ENCODE results near the gene NRM. TPM values are rescaled to one million over a fixed set of nuclear protein-coding genes. Genes with fewer than 3 reads are reported as not detected.
"Not testable (repeated sequence)": the region's sequence is repeated elsewhere in the genome, so short reads cannot be mapped to it uniquely, and the experiment has no call there.

NRM gene
- total RNA-seq, 1 donor from 2014 or later = 11.0 TPM

DNA sequence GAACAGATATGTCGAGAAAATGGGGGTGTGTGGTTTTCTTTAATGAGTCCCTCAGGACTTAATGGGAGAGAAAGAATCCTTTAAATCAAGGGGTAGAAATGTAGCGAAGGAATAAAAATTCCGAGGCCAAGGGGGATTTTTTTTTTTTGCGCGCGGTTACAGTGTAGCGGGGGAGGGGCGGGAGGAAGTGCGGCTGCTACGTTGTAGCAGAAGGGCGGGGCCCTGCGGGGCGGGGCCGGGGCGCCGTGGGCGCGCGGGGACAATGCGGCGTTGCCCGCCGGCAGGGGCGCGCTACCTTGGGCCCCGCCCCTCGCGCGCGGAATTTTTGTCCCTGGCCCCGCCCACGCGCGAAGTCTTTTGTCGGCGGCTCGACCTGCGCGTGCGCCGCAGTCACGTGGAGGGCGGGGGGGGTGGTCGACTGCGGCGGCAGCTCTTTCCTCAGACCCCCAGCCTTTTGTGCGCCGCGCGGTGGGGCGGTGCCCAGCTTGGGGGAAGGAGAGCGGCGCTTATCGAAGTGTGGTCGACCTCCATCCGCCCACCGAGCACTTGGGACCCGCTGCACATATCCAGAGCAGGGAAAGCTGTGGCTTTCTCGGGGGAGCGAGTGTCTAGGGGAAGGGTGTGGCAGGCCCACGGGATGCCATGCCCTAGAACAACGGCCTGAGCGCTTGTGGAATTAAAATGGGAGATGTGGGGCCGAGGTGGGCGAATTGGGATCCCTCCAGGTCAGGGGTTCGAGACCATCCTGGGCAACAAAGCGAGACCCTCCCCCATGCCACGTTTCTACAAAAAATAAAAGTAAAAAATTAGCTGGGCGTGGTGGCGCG is 30.6 kb upstream of the NRM start:
- intact Hi-C loops (cut with DNase I) = loop anchor here (2.0 kb wide), 1 partner anchor 43 kb away; no protein-coding TSS in a partner anchor
- DNase-seq (ENCODE audit: low spot score) (peak; percentile 96), ATAC-seq (peak; percentile 74)

DNA sequence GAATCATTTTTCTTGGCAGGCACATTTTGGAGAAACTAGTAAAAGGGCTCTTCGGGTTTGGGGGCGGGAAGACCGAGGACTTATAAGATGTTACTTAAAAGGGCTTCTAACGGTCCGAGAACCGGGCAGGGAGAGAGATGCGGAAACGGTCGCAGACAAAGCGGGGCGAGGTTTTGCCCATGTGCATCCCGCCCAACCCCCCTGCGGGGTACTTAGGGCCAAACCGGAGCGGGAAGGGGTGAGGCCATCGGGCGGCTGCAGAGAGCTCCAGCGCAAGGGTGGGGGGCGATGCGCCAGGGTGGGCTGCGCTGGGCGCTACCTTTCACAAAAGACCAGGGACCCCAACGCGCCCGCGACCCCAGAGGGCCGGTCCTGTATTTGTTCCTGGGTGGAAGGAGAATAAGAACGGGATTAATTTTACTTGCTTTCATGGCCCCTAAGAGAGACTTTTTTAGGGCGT is 30.0 kb upstream of the NRM start:
- DNase-seq (ENCODE audit: low spot score) (peak; percentile 86), ATAC-seq (peak; percentile 18)
- intact Hi-C loops (cut with DNase I) = no loop called here

DNA sequence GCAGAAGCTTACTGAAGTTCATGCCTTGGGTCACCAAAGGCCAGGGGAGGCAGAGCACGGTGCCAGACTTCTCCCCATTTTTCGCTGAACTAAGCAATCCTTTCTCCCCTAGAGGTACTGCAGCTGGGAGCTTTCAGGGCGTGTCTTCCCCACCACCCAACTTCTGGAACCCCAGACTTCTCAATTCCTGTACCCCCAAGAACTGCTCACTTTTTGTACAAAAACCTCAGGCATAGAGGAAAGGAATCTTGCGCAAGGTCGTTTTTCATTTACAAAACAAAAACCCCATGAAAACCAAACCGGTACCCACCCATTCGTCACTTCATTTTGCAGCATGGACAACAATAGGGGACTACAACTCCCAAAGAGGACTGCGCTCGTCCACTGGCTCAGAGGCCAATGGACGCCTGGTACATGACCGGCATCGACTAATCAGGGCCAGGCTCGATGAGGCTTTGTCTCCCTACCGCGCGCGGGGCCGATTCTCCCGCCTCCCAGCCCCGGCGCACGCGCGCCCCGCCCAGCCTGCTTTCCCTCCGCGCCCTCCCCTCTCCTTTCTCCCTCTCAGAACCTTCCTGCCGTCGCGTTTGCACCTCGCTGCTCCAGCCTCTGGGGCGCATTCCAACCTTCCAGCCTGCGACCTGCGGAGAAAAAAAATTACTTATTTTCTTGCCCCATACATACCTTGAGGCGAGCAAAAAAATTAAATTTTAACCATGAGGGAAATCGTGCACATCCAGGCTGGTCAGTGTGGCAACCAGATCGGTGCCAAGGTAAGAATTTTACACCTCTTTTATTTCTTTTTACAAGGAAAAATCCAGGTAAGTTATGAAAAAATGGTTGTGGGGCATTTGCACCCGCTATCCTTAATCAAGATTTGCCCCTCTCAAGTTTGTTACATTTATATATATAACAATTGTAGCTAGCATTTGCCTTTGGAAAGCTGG is 29.3 kb upstream of the NRM start, which contains the start of gene TUBB:
TSS of gene TUBB (plus strand) at position 562 of the 947 bp plus-strand sequence. CDS start at position 717, 155 bp downstream.
- intact Hi-C loops (cut with DNase I) = no loop called here
- ATAC-seq (peak; percentile 86), DNase-seq (ENCODE audit: low spot score) (peak; percentile 97)

DNA sequence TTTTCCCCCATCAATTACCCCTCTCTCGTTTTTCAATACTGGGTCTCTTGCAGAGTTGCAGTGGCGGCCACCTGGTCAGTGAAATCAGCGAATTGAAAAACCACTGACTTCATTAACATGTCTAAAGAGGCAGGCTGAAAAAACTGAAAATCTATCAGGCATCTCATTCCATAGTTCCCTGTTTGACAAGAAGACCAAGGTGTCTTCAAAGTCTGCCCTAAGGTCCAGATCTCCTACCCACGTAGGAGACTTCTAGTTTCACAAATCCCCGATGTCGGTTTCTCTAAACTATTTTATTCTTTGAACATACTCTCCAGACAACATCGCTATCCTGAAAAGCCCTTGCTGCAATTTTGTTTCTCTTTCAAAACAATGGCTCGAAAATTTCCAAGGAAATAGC is 28.6 kb upstream of the NRM start:
- ATAC-seq (no peak), DNase-seq (ENCODE audit: low spot score) (no peak)
- intact Hi-C loops (cut with DNase I) = no loop called here

DNA sequence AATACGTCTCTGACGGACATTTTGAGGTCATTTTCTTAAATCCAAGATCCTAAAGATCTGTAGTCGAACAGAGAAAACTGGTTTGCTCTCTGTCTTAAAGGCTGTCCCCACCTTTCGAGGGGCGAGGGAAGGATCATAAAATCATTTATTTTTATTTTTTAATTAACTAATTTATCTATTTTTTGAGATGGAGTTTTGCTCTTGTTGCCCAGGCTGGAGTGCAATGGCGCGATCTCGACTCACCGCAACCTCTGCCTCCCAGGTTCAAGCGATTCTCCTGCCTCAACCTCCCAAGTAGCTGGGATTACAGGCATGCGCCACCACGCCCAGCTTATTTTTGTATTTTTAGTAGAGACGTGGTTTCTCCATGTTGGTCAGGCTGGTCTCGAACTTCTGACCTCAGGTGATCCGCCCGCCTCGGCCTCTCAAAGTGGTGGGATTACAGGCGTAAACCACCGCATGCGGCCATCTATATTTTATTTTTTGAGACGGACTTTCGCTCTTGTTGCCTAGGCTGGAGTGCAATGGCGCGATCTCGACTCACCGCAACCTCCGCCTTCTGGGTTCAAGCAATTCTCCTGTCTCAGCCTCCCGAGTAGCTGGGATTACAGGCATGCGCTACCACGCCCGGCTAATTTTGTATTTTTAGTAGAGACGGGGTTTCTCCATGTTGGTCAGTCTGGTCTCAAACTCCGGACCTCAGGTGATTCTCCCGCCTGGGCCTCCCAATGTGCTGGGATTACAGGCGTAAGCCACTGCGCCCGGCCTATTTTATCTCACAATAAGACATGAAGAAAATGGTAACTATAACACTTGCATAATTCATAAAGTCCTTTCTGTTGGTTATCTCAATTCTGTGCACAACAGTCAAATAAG is 27.3 kb upstream of the NRM start:
- DNase-seq (ENCODE audit: low spot score); ATAC-seq; intact Hi-C loops (cut with DNase I): not testable (repeated sequence)

DNA sequence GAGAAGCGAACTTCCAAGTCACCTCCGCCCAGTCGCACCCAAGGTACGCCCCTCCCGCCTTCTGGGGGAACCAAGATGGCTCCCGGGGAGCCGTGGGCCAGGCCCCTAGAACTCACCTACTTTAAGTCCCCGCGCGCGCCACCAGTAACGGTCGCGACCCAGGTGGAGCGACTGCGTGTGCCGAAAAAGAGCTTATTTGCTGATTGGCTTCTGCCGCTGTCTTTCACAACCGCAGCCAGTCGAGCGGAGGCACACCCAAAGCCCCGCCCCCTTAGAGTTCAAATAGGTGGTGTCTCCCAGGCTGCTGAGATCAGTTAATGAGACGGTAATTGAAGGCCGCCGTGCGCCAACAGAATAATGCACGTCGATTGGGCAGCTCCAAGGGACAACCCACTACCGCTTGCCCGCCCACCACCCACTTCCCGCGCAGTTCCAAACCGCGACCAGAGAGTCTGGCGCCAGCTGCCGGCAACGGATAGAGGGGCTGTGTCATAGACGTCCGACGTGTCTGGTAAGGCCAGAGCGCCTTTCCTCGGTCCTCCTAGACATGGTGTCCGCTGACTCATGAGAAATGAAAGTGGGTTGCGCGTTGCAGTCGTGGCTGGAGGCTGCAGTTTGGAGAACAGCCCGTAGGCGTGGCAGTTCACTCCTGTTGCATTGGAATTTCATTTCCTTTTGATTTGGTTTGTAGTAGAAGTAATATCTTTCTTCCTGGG is 26.5 kb upstream of the NRM start, which contains the start of gene MDC1:
TSS of gene MDC1 (minus strand) at position 153 of the 716 bp plus-strand sequence. CDS start 2,106 bp downstream, outside the sequence.
- intact Hi-C loops (cut with DNase I) = no loop called here
- peak; percentile 90 for ATAC-seq

DNA sequence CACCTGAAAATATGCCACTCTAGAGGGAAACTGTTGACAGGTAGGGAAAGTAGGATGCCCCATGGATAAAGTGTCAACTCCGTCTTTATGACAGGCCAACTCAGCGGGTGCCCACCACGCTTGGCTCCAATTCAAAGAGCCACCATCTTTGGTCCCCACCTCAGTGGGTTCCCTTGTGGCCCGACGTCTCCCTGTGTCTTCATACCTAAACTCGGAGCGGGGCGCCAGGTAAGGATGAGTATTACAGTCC is 26.0 kb upstream of the NRM start:
- ATAC-seq (no peak), DNase-seq (ENCODE audit: low spot score) (no peak)
- intact Hi-C loops (cut with DNase I) = no loop called here

More for the DNA sequence above, 26.5 kb upstream of the NRM start, which contains the start of gene MDC1:
- DNase-seq (ENCODE audit: low spot score) = peak; percentile 99

DNA sequence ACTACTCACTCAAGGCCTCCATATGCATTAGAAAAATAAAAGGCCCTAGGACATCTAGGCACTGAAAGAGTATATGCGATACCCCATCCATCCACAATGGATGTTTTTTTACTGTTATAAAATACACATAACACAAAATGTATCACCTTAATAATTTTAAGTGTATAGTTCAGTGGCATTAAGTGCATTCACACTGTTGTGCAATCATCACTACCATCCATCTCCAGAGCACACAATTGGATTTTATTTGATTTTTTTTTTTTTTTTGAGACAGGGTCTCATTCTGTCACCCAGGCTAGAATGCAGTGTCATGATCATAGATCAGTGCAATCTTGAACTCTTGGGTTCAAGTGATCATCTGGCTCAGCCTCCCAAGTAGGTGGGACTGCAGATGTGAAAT is 23.5 kb upstream of the NRM start:
- DNase-seq (ENCODE audit: low spot score) (no peak), ATAC-seq (no peak)
- intact Hi-C loops (cut with DNase I) = no loop called here

DNA sequence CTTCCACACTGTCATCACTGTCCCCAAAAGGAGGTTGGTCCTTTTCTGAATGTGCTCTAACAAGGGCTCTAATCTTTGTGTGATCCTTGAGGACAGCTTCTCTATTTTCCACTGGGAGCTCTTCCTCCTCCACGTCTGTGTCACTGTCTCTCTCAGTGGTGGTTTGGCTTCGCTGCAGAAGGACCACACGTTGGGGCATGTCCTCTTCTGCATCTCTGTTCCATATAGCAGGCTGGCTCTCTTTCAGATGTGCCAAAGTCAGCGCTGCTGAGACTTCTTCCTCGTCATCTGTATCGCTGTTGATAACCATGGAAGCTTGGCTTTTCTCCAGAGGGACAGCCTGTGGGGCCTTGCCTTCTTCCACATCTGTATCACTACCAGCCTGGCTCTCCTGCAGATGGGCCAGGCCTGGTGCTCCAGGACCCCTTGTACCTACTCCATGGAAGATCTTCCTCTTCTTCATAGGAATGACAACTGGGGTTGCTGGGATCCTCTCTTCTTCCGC is 21.7 kb upstream of the NRM start:
- no peak for DNase-seq (ENCODE audit: low spot score)
- ATAC-seq = no peak
- intact Hi-C loops (cut with DNase I) = no loop called here

DNA sequence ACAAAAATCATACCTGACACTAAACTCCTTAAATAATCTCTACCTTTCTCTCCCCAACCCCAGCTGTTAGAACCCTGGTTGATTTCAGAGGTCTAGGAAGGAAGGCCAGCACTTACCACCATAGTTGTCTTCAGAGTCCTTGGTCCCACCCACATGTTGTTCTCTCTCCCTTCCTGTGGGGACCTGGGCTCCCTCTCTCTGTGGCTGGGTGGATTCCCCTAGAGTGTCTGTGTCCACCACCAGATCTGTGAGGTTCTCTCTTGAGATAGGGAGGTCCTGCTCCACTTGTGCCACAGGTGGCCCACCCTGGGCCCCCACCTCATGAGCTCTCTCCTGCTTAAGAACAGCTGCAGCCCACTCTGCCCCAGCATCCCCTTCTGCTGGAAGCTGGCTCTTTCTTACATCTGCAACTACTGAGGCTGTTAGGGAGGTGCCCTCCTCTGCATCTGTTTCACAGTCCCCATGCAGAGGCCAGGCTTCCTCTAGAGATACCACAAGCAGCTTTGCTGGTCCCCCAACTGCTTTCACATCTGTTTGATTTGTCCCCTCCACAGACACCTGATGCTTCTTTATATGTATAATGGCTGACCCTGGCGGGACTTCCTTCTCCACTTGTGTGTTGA is 21.1 kb upstream of the NRM start:
- intact Hi-C loops (cut with DNase I) = no loop called here
- DNase-seq (ENCODE audit: low spot score) (no peak), ATAC-seq (no peak)

DNA sequence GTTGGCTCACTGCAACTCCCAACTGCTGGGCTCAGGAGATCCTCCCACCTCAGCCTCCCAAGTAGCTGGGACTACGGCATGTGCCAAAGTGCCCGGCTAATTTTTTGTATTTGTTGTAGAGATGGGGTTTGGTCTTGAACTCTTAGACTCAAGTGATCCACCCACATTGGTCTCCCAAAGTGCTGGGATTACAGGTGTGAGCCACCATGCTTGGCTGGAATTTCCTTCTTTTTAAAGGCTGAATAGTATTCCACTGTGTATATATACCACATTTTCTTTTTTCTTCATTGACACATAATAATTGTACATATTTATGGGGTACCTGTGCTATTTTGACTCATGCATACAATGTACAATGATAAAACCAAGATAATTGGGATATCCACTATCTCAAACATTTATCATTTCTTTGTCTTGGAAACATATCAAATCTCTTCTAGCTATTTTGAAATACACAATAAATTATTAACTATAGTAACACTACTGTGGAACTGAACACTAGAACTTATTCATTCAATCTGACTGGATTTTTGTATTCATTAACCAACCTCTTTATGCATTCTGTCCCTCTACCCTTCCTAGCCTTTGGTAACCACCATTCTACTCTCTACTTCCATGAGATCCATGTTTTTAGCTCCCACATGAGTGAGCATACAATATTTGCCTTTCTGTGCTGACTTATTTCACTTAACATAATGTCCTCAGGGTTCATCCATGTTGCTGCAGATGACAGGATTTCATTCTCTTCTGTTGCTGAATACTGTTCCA is 18.5 kb upstream of the NRM start:
- intact Hi-C loops (cut with DNase I) = no loop called here
- DNase-seq (ENCODE audit: low spot score) (no peak), ATAC-seq (no peak)

DNA sequence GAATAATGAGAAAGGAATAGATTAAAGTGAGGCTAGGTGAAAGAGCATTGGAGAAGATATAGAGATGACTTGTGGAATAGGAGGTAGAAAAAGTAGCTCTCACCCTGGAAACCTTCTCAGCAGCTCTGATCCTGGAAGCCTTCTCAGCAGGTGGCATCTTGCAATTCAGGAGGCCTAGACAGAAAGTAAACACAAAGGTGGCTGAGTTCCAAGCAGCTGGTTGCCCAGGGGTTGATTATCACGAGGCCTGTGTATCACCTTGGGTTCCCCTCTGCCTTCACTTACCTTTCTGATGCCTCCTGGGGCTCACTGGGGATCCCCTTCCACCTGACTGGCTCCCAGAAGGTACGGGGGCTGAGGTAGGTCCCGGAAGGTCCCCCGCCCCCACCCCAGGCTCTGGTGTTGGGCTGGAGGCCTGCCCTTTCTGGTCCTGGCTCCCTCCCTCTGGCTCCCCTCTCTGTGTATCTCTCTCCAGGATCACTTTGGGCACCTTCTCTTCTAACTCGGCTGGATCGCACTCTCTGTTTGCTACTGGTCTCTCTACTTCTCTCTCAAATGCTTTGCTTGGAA is 16.6 kb upstream of the NRM start:
- no peak for DNase-seq (ENCODE audit: low spot score)
- intact Hi-C loops (cut with DNase I) = no loop called here
- ATAC-seq = no peak

DNA sequence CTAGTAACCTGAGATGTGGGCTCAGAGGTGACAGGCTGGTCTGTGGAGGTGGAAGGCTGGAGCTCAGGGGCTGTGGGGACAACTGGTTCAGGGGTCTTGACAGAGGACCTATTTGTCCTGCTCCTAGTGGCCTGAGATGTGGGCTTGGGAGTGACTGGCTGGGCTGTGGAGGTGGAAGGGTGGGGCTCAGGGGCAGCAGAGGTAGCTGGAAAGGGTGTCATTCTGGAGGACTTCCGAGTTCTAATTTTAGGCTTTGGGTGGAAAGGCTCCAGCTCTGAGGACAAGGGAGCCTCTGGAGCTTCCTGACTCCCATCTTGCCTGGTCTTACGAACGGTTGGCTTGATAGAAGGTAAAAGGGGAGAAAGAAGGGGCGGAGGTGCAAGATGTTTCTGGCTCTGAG is 14.8 kb upstream of the NRM start:
- no peak for ATAC-seq
- no peak for DNase-seq (ENCODE audit: low spot score)
- intact Hi-C loops (cut with DNase I) = no loop called here

DNA sequence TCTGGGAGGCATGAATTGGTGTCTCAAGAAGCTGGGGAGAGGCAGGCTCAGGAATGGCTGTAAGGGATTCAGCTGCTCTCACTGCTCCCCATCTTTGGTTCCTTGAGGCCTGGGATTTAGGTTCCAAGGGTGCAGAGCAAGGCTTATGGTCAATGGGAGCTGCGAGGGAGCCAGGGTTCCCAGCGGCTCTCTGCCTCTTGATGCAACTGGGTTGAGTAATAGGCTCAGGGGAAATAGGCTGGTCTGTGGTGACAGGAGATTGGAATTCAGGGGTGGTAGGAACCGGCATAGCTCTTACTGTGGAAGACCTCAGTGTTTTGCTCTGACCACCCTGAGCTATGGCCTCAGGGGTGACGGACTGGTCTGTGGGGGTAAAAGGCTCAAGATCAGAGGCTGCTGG is 13.0 kb upstream of the NRM start:
- intact Hi-C loops (cut with DNase I) = no loop called here
- ATAC-seq = no peak
- DNase-seq (ENCODE audit: low spot score) = no peak

DNA sequence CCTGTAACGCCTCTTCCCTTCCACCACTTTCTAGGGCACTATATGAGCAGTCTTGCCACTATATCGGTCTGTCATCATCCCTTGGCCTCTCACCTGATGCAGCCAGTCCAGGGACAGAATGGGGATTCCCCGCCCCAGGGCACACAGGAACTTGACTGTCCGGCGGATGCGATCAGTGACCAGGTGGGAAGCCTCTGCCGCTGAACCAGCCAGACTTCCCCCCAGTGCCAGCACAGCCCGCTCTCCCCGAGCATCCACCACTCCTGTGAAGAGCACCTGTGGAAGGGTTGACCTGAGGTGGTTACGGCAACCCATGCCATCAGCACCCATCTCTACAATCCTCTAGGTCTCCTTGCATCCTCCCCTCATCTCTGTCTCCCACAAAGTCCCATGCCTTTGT is 12.2 kb upstream of the NRM start:
- intact Hi-C loops (cut with DNase I) = no loop called here
- ATAC-seq = no peak
- DNase-seq (ENCODE audit: low spot score) = no peak

DNA sequence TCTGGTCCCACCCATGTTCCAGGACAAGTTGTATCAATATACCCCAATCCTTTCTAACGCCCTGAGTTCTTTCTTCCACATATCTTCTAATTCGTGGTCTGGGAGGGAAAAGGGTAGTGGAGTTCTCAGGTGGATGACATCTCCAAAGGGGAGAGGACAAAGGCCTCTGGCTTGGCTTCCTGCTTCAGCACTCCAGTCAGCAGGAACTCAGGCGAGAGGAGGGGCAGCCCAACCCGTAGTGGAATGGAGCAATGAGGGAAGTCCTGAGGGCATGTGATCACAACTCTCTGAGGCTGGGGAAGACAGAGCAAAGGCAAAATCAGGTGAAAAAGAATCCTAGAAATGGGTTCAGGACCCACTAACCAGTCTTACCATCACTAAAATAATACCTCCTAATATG is 9.6 kb upstream of the NRM start:
- intact Hi-C loops (cut with DNase I) = no loop called here
- DNase-seq (ENCODE audit: low spot score) = no peak
- ATAC-seq = peak; percentile 50

DNA sequence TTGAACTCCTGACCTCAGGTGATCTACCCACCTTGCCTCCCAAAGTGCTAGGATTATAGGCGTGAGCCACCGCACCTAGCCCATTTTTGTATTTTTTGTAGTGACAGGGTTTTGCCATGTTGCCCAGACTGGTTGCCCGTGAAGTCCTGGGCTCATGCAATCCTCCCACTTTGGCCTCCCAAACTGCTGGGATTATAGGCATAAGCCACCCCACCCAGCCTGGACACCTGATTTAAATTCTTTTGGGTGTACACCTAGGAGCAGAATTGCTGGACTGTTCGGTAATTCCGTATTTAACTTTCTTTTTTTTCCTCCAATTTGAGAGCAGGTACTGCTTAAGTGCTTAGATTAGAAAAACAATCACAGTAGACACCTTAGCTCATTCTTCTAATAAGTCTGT is 5.6 kb upstream of the NRM start:
- intact Hi-C loops (cut with DNase I) = no loop called here
- DNase-seq (ENCODE audit: low spot score) (no peak), ATAC-seq (no peak)

Data from sciatic nerve (tissue), 2 donors.